Kidney (tissue), 14 donors: ENCODE results near the gene PNLDC1. TPM values are rescaled to one million over a fixed set of nuclear protein-coding genes. Genes with fewer than 3 reads are reported as not detected.
"Not testable (repeated sequence)": the region's sequence is repeated elsewhere in the genome, so short reads cannot be mapped to it uniquely, and the experiment has no call there.

Experiments
- DNase-seq, 5 donors: peaks; one replicate each; pipeline ENCODE4 v3.0.0-alpha.2; 2013 to 2020
- FAIRE-seq: peaks from 2 replicates; lab custom pipeline; 2012; peaks lifted over from hg19 to GRCh38; lab: Jason Lieb, UNC
- H3K27ac ChIP-seq, 2 donors: one replicate each; pipeline ENCODE4 v1.7.0; 2013; ENCODE audit warnings: low read depth in 2 of 2, low read length in 2 of 2, inconsistent platforms in 1 of 2
- H3K27me3 ChIP-seq: one replicate; pipeline ENCODE4 v1.7.1; 2013; ENCODE audit warnings: low read length, inconsistent platforms; ENCODE audit not compliant: control insufficient read depth, insufficient read depth
- H3K36me3 ChIP-seq, 3 donors: one replicate each; pipeline versions ENCODE4 v1.7.0 to v1.7.1; 2013; ENCODE audit warnings: low read length in 3 of 3, control low read depth in 1 of 3, inconsistent platforms in 1 of 3; ENCODE audit not compliant: insufficient read depth in 3 of 3, control insufficient read depth in 2 of 3
- H3K4me1 ChIP-seq, 3 donors: one replicate each; pipeline versions ENCODE4 v1.7.0 to v1.7.1; 2013; ENCODE audit warnings: low read length in 3 of 3, inconsistent platforms in 1 of 3, low read depth in 1 of 3; ENCODE audit not compliant: control insufficient read depth in 2 of 3, insufficient read depth in 2 of 3
- H3K4me3 ChIP-seq, 3 donors: one replicate each; pipeline versions ENCODE4 v1.7.0 to v1.8.1; 2013; ENCODE audit warnings: low read length in 3 of 3, control low read depth in 1 of 3, inconsistent platforms in 1 of 3
- H3K9ac ChIP-seq, 3 donors: one replicate each; pipeline versions ENCODE4 v1.7.0 to v1.7.1; 2013; ENCODE audit warnings: low read length in 3 of 3, control low read depth in 1 of 3, inconsistent platforms in 1 of 3
- H3K9me3 ChIP-seq, 3 donors: one replicate each; pipeline versions ENCODE4 v1.7.0 to v1.7.1; 2013; ENCODE audit warnings: low read length in 3 of 3, control low read depth in 1 of 3, inconsistent platforms in 1 of 3; ENCODE audit not compliant: control insufficient read depth in 2 of 3, insufficient read depth in 1 of 3
- intact Hi-C: fragments of 100-400 bp; cut with DNase I; formaldehyde crosslinking; loops from one replicate; pipeline ENCODE4 v1.11.1; 2022
- polyA plus RNA-seq: library from polyadenylated mRNA; stranded (reverse); fragments of 350-450 nt; fragmentation: Illumina TruSeq; extraction: RNeasy Lipid Tissue Mini Kit (QIAGEN cat#74804); gene quantifications from one replicate; pipeline ENCODE4 v1.2.3, GENCODE V29; 2014; ENCODE audit warnings: low read depth, low replicate concordance; ENCODE audit not compliant: insufficient read depth
- total RNA-seq: library from RNA; stranded (reverse); fragmentation: NEBNext Ultra II Directional; extraction: Animal tissue kit (Norgen Biotek cat#: 25700); gene quantifications from one replicate; pipeline ENCODE4 v1.2.1, GENCODE V29; 2021
- TF ChIP-seq, protein P1 (sequence below): IDR thresholded peaks from 3 replicates; pipeline ENCODE4 v1.5.1; 2012; ENCODE audit warnings: mild to moderate bottlenecking, moderate library complexity, borderline replicate concordance; ENCODE audit not compliant: insufficient read depth; ENCODE audit errors: extremely low read depth
- donor health status: control.
- donor health status: control.
- donor health status: control.
- donor health status: control.
- donor health status: control.
- donor health status: DM: yes; HTN: yes; CAD: no.
- donor health status: Normal renal cell carcinoma (clear cell type).

The PNLDC1 gene
- total and polyA plus RNA-seq, 2 donors from 2014 or later = 0.34 TPM; not detected in 1

DNA sequence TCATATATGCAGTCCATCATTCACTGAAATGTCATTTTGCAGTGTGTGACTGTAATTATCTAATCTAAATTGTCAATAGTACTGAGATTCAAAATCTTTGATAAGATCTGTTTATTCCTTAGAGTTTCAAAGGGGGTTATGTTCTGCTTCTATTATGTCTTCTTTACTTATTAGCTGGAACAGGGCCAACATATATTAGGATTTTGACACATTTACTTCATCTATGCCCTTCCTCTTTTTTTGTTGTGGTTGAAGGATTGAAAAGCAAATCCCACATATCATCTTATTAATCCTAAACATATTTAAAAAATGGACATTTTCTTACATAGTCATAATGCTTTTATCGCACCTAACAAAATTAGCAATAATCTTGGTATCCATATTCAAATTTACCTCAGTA lies 60.4 kb downstream of the PNLDC1 start:
- H3K9ac ChIP-seq = no peak overlapping the region
- no peaks in the 10 kb centered on the region for H3K27me3 ChIP-seq
- H3K4me3 ChIP-seq = no peak overlapping the region
- H3K27ac ChIP-seq = no peak overlapping the region
- DNase-seq = no peak
- H3K4me1 ChIP-seq = no peaks in the 10 kb centered on the region
- TF ChIP-seq, protein P1, sequence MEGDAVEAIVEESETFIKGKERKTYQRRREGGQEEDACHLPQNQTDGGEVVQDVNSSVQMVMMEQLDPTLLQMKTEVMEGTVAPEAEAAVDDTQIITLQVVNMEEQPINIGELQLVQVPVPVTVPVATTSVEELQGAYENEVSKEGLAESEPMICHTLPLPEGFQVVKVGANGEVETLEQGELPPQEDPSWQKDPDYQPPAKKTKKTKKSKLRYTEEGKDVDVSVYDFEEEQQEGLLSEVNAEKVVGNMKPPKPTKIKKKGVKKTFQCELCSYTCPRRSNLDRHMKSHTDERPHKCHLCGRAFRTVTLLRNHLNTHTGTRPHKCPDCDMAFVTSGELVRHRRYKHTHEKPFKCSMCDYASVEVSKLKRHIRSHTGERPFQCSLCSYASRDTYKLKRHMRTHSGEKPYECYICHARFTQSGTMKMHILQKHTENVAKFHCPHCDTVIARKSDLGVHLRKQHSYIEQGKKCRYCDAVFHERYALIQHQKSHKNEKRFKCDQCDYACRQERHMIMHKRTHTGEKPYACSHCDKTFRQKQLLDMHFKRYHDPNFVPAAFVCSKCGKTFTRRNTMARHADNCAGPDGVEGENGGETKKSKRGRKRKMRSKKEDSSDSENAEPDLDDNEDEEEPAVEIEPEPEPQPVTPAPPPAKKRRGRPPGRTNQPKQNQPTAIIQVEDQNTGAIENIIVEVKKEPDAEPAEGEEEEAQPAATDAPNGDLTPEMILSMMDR = no peak
- H3K9me3 ChIP-seq = no peaks in the 10 kb centered on the region
- intact Hi-C loops = no loop called here
- FAIRE-seq = no peak
- no peaks in the 10 kb centered on the region for H3K36me3 ChIP-seq

DNA sequence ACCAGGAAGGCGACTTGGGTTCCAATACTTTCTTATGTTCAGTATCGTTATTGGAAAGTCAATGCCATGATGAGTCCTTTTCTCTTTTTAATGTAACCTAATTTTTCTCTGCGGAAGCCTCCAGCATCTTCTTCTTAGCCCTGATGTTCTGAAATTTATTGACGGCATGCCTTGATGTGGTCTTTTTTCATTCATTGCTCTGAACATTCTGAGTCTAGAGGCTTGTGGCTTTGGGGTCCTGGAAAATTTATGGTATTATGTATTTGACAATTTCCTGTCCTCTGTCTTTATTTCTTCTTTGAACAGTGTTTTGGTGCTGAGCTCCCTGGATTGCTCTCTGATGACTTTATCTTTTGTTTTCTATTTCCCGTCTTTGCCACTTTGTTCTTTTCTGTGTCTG lies 62.0 kb downstream of the PNLDC1 start:
- TF ChIP-seq, protein P1 = no peak
- H3K36me3 ChIP-seq = no peaks in the 10 kb centered on the region
- H3K27ac ChIP-seq = no peak overlapping the region
- intact Hi-C loops = no loop called here
- H3K4me1 ChIP-seq = no peaks in the 10 kb centered on the region
- FAIRE-seq (no peak), DNase-seq (no peak)
- H3K27me3 ChIP-seq = no peaks in the 10 kb centered on the region
- H3K9me3 ChIP-seq = no peaks in the 10 kb centered on the region
- no peak overlapping the region for H3K9ac ChIP-seq
- H3K4me3 ChIP-seq = no peak overlapping the region

DNA sequence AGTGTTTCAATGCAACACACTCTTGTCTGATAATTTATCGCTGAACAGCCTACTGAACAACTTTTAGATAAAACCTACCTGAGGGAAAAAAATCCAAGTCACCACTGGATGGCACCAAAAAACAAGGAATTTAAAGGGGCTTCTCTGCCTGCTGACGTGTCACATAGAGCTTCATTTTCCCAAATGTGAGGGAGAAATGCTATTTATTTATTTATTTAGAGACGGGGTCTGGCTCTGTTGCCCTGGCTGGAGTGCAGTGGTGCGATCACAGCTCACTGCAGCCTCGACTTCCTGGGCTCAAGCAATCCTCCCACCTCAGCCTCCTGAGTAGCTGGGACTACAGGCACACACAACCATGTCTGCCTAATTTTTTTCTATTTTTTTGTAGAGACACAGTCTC lies 63.3 kb downstream of the PNLDC1 start:
- TF ChIP-seq, protein P1 = peak; percentile 63
- H3K9me3 ChIP-seq, H3K4me1 ChIP-seq, H3K27me3 ChIP-seq, H3K9ac ChIP-seq, H3K4me3 ChIP-seq, H3K27ac ChIP-seq, intact Hi-C loops, H3K36me3 ChIP-seq: not testable (repeated sequence)
- DNase-seq (peak in 3 of 5 donors; percentile 60 to 88 (median 82)), FAIRE-seq (peak; percentile 86)
